Measurements from ENCODE around the gene PSMD1.
A peak's percentile ranks its signal among the peaks of the same experiment; 100 is the strongest.

The PSMD1 gene

GRCh38 chr2:231110551-231110950, 53.9 kb downstream of the PSMD1 start:
- no peak for FAIRE-seq
- no peak for DNase-seq (ENCODE audit: low spot score)

GRCh38 chr2:231111987-231112386, 55.3 kb downstream of the PSMD1 start:
- DNase-seq (ENCODE audit: low spot score) = no peak
- FAIRE-seq = no peak

GRCh38 chr2:231113489-231113888, 56.8 kb downstream of the PSMD1 start:
- no peak for FAIRE-seq
- no peak for DNase-seq (ENCODE audit: low spot score)

- DNase-seq (ENCODE audit: low spot score) (no peak), FAIRE-seq (no peak)
These were observed 59.0 kb downstream of the PSMD1 start for GRCh38 chr2:231115651-231116050.

- DNase-seq (ENCODE audit: low spot score) (no peak), FAIRE-seq (no peak)
These were observed 60.5 kb downstream of the PSMD1 start for GRCh38 chr2:231117148-231117547.

- FAIRE-seq (no peak), DNase-seq (ENCODE audit: low spot score) (no peak)
These were observed 61.4 kb downstream of the PSMD1 start for GRCh38 chr2:231117922-231118613.

GRCh38 chr2:231118614-231118942, 61.9 kb downstream of the PSMD1 start:
- no peak for FAIRE-seq

GRCh38 chr2:231123362-231123898, 66.8 kb downstream of the PSMD1 start:
- DNase-seq (ENCODE audit: low spot score) = no peak
- peak; percentile 61 for FAIRE-seq

More at GRCh38 chr2:231118614-231118942, 61.9 kb downstream of the PSMD1 start:
- DNase-seq (ENCODE audit: low spot score) = no peak

GRCh38 chr2:231124838-231125568, 68.3 kb downstream of the PSMD1 start, which contains the start of gene HTR2B:
TSS of gene HTR2B (minus strand) at chr2:231125042. CDS start at chr2:231123764, 1,278 bp downstream.
- FAIRE-seq (no peak), DNase-seq (ENCODE audit: low spot score) (no peak)

- FAIRE-seq = no peak
- DNase-seq (ENCODE audit: low spot score) = no peak
These were observed 69.5 kb downstream of the PSMD1 start for GRCh38 chr2:231126123-231126522.

GRCh38 chr2:231127480-231127879, 70.8 kb downstream of the PSMD1 start:
- FAIRE-seq (no peak), DNase-seq (ENCODE audit: low spot score) (no peak)

GRCh38 chr2:231127936-231128335, 71.3 kb downstream of the PSMD1 start:
- DNase-seq (ENCODE audit: low spot score) (no peak), FAIRE-seq (no peak)

- DNase-seq (ENCODE audit: low spot score) = no peak
- no peak for FAIRE-seq
These were observed 71.9 kb downstream of the PSMD1 start for GRCh38 chr2:231128541-231128940.

- DNase-seq (ENCODE audit: low spot score) = no peak
- FAIRE-seq = no peak
These were observed 72.5 kb downstream of the PSMD1 start for GRCh38 chr2:231129216-231129615.

- no peak for FAIRE-seq
These were observed 73.8 kb downstream of the PSMD1 start for GRCh38 chr2:231130336-231131056.

GRCh38 chr2:231132129-231132528, 75.5 kb downstream of the PSMD1 start:
- no peak for FAIRE-seq
- no peak for DNase-seq (ENCODE audit: low spot score)

More at GRCh38 chr2:231130336-231131056, 73.8 kb downstream of the PSMD1 start:
- DNase-seq (ENCODE audit: low spot score) = no peak

GRCh38 chr2:231133365-231134099, 76.9 kb downstream of the PSMD1 start:
- no peak for DNase-seq (ENCODE audit: low spot score)
- FAIRE-seq = no peak

- FAIRE-seq (no peak), DNase-seq (ENCODE audit: low spot score) (no peak)
These were observed 78.4 kb downstream of the PSMD1 start for GRCh38 chr2:231134910-231135655.

GRCh38 chr2:231138699-231139098, 82.0 kb downstream of the PSMD1 start:
- FAIRE-seq = no peak
- DNase-seq (ENCODE audit: low spot score) = no peak

GRCh38 chr2:231139796-231140195, 83.1 kb downstream of the PSMD1 start:
- DNase-seq (ENCODE audit: low spot score) (no peak), FAIRE-seq (no peak)

Data from urothelium cell line (cell line).